Psoas muscle (tissue), 8 donors: ENCODE data around the gene PI3. TPM values are rescaled to one million over a fixed set of nuclear protein-coding genes. Genes with fewer than 3 reads are reported as not detected.
"Not testable (repeated sequence)": the region's sequence is repeated elsewhere in the genome, so short reads cannot be mapped to it uniquely, and the experiment has no call there.

Experiments
- ATAC-seq, 4 donors: fragments of 200-7000 bp; cut with Tn5 transposase; one replicate each; pipeline ENCODE4 v1.9.1; 2020; ENCODE audit warnings: moderate library complexity in 3 of 4, mild to moderate bottlenecking in 2 of 4
- DNase-seq, 2 donors: peaks; one replicate each; pipeline ENCODE4 v3.0.0-alpha.2; 2020
- H3K27ac ChIP-seq: fragments of 200-600 bp; one replicate; pipeline ENCODE4 v1.8.0; 2022
- H3K27me3 ChIP-seq, 3 donors: fragments of 200-600 bp in 1 of 3; one replicate each; pipeline versions ENCODE4 v1.6.1 to v1.8.0; 2013 to 2022; ENCODE audit warnings: low read length in 2 of 3, mild to moderate bottlenecking in 2 of 3, moderate library complexity in 1 of 3; ENCODE audit not compliant: insufficient read depth in 3 of 3
- H3K36me3 ChIP-seq, 2 donors: fragments of 200-600 bp in 1 of 2; one replicate each; pipeline versions ENCODE4 v1.6.1 to v1.8.0; 2013 to 2022; ENCODE audit warnings: low read depth in 1 of 2, mild to moderate bottlenecking in 1 of 2, moderate library complexity in 1 of 2; ENCODE audit not compliant: insufficient read depth in 1 of 2
- H3K4me1 ChIP-seq: fragments of 200-600 bp; one replicate; pipeline ENCODE4 v1.8.0; 2022
- H3K4me3 ChIP-seq: fragments of 200-600 bp; one replicate; pipeline ENCODE4 v1.8.0; 2022; ENCODE audit warnings: mild to moderate bottlenecking
- H3K9me3 ChIP-seq: fragments of 200-600 bp; one replicate; pipeline ENCODE4 v1.8.0; 2022
- CTCF ChIP-seq: fragments of 200-600 bp; IDR thresholded peaks from one replicate; pipeline ENCODE4 v1.8.0; 2022; ENCODE audit warnings: antibody characterized with exemption
- WGBS, 3 donors: extraction: QIAGEN DNeasy Blood & Tissue Kit; methylation state at CpG; one replicate each; pipeline versions ENCODE4 v1.1.6 to v1.1.7; 2013; 5-methylcytosine and 5-hydroxymethylcytosine counted together
- intact Hi-C, 2 donors: fragments of 100-400 bp; cut with DNase I; formaldehyde crosslinking; loops; one replicate each; pipeline versions ENCODE4 v1.11.0 to v1.14.2; 2022
- polyA plus RNA-seq, 3 donors: library from polyadenylated mRNA; stranded (reverse); fragments of 200-250 nt; gene quantifications; one replicate each; pipeline ENCODE4 v1.2.3, GENCODE V29; 2013
- total RNA-seq, 4 donors: library from RNA; stranded (reverse); fragmentation: NEBNext Ultra II Directional in 2 of 4; extraction: Animal tissue kit (Norgen Biotek cat#: 25700) in 2 of 4; gene quantifications; one replicate each; pipeline versions ENCODE4 v1.2.1 to v1.2.4, GENCODE V29; 2021 to 2023
- donor health status: healthy with polysubstance abuse.
- donor health status: DM: no; HTN: no; CAD: no; lungs with moderate emphysema.
- donor health status: Bipolar disorder and iron deficiency.
- donor health status: healthy.
- donor health status: DM: yes; HTN: yes; CAD: no.
- donor health status: DM: no; HTN: no; CAD: no.
- donor health status: DM: no; HTN: no; CAD: no.
- donor health status: DM: yes; HTN: yes; CAD: no.

The PI3 gene
- total and polyA plus RNA-seq, 7 donors = 0.18 to 0.54 (median 0.38) TPM; not detected in 2

- no peak for TF ChIP-seq CTCF
- no peak overlapping the region for H3K27ac ChIP-seq
- intact Hi-C loops = no loop called here
Measured at GRCh38 chr20:45154183-45154582, 20.5 kb upstream of the PI3 start.

GRCh38 chr20:45154794-45155193, 19.9 kb upstream of the PI3 start:
- intact Hi-C loops, H3K27me3 ChIP-seq, H3K4me1 ChIP-seq, H3K36me3 ChIP-seq, H3K9me3 ChIP-seq, ATAC-seq, H3K4me3 ChIP-seq, H3K27ac ChIP-seq, DNase-seq: not testable (repeated sequence)
- WGBS, 3 donors = 82 to 83% (median 83%) methylated on average over 1 of the region's 1 CpG

More at GRCh38 chr20:45154183-45154582, 20.5 kb upstream of the PI3 start:
- 48 to 63% (median 55%) methylated on average over 3 of the region's 3 CpGs for WGBS, 3 donors
- ATAC-seq = no peak
- peaks cover 3% of the 10 kb centered on the region for H3K9me3 ChIP-seq
- H3K27me3 ChIP-seq = no peaks in the 10 kb centered on the region
- H3K36me3 ChIP-seq = no peaks in the 10 kb centered on the region
- H3K4me3 ChIP-seq = no peak overlapping the region
- no peak for DNase-seq
- H3K4me1 ChIP-seq = no peaks in the 10 kb centered on the region

- 51 to 53% (median 52%) methylated on average over 2 of the region's 2 CpGs for WGBS, 3 donors
- H3K9me3 ChIP-seq = peaks cover 7% of the 10 kb centered on the region
- H3K27ac ChIP-seq = no peak overlapping the region
- intact Hi-C loops = no loop called here
- DNase-seq = no peak
- no peak for TF ChIP-seq CTCF
- H3K36me3 ChIP-seq = no peaks in the 10 kb centered on the region
- no peaks in the 10 kb centered on the region for H3K27me3 ChIP-seq
- no peaks in the 10 kb centered on the region for H3K4me1 ChIP-seq
- ATAC-seq = no peak
- no peak overlapping the region for H3K4me3 ChIP-seq
Measured at GRCh38 chr20:45156713-45157112, 18.0 kb upstream of the PI3 start.

- WGBS, 3 donors = 11 to 19% (median 12%) methylated on average over 1 of the region's 1 CpG
- H3K27ac ChIP-seq = no peak overlapping the region
- no peaks in the 10 kb centered on the region for H3K4me1 ChIP-seq
- no peaks in the 10 kb centered on the region for H3K27me3 ChIP-seq
- H3K9me3 ChIP-seq = peaks cover 7% of the 10 kb centered on the region
- no peak for ATAC-seq
- TF ChIP-seq CTCF = no peak
- no peak overlapping the region for H3K4me3 ChIP-seq
- intact Hi-C loops = no loop called here
- DNase-seq = no peak
- H3K36me3 ChIP-seq = no peaks in the 10 kb centered on the region
Measured at GRCh38 chr20:45157962-45158361, 16.7 kb upstream of the PI3 start.

- Histone ChIP-seq H3K4me3 (no peak overlapping the region), H3K27ac (no peak overlapping the region), H3K4me1 (no peaks in the 10 kb centered on the region), H3K36me3 (no peaks in the 10 kb centered on the region), H3K27me3 (peaks cover 0 to 4% (median 0%) of the 10 kb centered on the region in 3 donors), H3K9me3 (peaks cover 7% of the 10 kb centered on the region)
- no peak for TF ChIP-seq CTCF
- ATAC-seq = no peak
- intact Hi-C loops = no loop called here
- no peak for DNase-seq
- 50 to 71% (median 63%) methylated on average over 1 of the region's 1 CpG for WGBS, 3 donors
Measured at GRCh38 chr20:45163083-45163803, 11.5 kb upstream of the PI3 start.
